ENCODE measurements around the gene ANKRD35. TPM values are rescaled to one million over a fixed set of nuclear protein-coding genes. Genes with fewer than 3 reads are reported as not detected.

The ANKRD35 gene
- total RNA-seq, 1 experiment from 2014 or later, result not detected

DNA sequence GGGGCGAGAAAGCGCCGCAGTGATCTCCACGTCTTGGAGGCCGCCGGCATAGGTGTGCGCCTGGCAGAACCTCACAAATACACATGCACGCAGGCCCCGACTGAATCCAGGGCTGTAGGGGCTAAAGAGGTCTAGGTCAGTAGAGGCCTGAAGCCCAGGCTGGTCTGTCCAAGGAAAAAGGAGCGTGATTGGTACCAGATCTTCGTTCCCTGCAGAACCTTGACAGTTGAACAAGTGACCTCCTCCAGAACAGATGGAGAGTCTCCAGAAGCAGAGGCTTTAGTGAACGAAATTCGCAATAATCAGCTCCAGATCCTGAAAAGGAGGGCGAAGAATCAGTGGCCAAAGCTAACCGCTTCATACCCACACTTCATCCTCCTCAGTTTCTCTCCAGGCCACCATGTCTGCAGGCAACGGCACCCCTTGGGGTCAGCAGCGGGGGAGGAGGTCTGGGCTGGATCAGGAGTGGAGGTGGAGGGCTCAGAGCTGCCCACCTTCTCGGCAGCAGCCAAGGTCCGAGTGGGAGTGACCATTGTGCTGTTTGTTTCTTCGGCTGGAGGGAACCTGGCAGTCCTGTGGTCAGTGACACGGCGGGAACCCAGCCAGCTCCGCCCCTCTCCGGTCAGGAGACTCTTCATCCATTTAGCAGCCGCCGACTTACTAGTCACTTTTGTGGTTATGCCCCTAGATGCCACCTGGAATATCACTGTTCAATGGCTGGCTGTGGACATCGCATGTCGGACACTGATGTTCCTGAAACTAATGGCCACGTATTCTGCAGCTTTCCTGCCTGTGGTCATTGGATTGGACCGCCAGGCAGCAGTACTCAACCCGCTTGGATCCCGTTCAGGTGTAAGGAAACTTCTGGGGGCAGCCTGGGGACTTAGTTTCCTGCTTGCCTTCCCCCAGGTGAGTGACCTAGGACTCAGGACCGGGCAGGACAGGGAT lies 33.6 kb upstream of the ANKRD35 start:
- TF ChIP-seq, protein P1, sequence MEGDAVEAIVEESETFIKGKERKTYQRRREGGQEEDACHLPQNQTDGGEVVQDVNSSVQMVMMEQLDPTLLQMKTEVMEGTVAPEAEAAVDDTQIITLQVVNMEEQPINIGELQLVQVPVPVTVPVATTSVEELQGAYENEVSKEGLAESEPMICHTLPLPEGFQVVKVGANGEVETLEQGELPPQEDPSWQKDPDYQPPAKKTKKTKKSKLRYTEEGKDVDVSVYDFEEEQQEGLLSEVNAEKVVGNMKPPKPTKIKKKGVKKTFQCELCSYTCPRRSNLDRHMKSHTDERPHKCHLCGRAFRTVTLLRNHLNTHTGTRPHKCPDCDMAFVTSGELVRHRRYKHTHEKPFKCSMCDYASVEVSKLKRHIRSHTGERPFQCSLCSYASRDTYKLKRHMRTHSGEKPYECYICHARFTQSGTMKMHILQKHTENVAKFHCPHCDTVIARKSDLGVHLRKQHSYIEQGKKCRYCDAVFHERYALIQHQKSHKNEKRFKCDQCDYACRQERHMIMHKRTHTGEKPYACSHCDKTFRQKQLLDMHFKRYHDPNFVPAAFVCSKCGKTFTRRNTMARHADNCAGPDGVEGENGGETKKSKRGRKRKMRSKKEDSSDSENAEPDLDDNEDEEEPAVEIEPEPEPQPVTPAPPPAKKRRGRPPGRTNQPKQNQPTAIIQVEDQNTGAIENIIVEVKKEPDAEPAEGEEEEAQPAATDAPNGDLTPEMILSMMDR (IDR thresholded peaks at IDR 0.05; ENCODE audit: unreplicated experiment), result no peak
- peak overlapping the region; percentile 94 for H3K4me3 Mint-ChIP-seq (ENCODE audit: unreplicated experiment)
- peaks cover 34% of the 10 kb centered on the region for H3K4me1 Mint-ChIP-seq (ENCODE audit: insufficient read depth, unreplicated experiment)
- H3K27me3 Mint-ChIP-seq (ENCODE audit: insufficient read depth, unreplicated experiment), result no peaks in the 10 kb centered on the region
- CTCF ChIA-PET, result interaction anchor here (0.6 to 3.0 kb wide), 7 partner anchors 9 to 77 kb away, joined by 3 to 23 read pairs (median 7); partner anchors contain the start of genes ITGA10, LIX1L, PIAS3 and TXNIP
- POLR2A ChIA-PET, result interaction anchor here (0.6 to 13.8 kb wide), 30 partner anchors 8 to 120 kb away, joined by 3 to 284 read pairs (median 6); partner anchors contain the start of genes ANKRD34A, ANKRD35, ITGA10 and LIX1L
- DNase-seq (ENCODE audit: unreplicated experiment), result peak; percentile 70
- intact Hi-C loops (cut with micrococcal nuclease), result loop anchor here (1.0 to 2.0 kb wide), 2 partner anchors 9 to 38 kb away; partner anchors contain the start of gene ITGA10
- no peaks in the 10 kb centered on the region for H3K9me3 Mint-ChIP-seq (ENCODE audit: unreplicated experiment)
- H3K36me3 Mint-ChIP-seq (ENCODE audit: insufficient read depth, unreplicated experiment), result peaks cover 44% of the 10 kb centered on the region
- BruUV-seq (replicated peaks), result no TSS peak
- H3K27ac Mint-ChIP-seq (ENCODE audit: low read depth, unreplicated experiment), result peak overlapping the region; percentile 99

DNA sequence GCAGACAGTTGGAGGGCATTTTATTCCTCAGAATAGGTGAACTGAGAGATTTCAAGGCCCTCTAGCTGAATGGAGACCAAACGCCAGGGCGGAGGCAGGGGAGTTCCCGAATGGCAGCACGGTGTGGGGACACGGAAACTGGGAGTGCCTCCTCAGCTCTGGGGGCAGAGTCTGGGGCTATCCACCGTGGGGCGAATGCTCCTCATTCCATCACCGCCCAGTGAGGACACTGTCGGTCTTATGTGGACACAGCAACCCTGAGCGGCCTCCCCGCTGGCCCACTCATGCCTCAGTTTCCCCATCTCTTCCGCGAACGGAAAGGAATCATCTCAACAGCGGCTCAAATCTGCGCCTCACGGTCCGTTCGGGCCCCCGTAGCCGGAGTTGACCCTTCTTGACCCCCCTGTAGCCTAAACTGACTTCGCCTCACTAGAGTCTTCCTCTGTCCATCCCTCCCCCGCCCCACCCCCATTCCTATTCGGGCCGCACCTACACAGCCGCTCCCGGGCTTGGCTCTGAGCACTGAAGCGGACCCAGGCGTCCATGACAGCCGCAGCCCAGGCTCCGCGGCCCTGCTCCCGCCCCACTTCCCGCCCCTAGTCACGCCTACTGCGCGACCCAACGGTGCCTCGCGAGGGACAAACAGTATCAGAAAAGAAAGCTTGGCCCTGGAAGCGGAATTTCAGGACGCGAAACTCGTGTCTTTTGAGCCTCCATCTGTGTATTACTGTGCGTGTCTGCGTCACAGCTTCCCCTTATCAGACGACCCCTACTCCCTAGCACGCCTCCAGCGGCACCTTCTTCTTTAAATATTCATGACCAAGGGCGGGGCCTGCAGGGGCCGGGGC lies 32.7 kb upstream of the ANKRD35 start, which contains the start of gene PEX11B:
Gene PEX11B, minus strand, starts transcription at position 574 of the 848 bp plus-strand sequence. Its CDS starts 29 bp downstream, at position 545.
- no TSS peak for BruUV-seq (replicated peaks)

DNA sequence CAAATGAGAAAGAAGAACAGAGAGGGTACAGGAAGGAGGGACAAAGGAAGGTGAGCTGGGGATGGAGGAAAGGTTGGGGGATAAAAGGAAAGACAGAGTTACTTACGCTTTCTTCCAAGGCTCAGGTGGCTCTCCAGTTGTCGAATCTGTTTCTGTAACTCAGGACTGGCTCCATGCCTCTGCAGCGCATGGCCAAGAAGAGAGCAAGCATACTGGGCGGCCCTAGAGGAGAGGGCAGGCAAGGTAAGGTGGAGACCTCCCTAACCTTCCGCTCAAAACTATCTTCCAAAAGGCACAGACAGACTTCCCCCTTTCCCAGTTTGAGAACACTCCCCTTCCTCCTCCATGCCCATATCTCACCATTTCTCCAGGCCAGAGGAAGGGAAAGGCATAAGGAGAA lies 31.9 kb upstream of the ANKRD35 start:
- Mint-ChIP-seq H3K9me3 (ENCODE audit: unreplicated experiment) (no peaks in the 10 kb centered on the region), H3K36me3 (ENCODE audit: insufficient read depth, unreplicated experiment) (peaks cover 58% of the 10 kb centered on the region), H3K4me1 (ENCODE audit: insufficient read depth, unreplicated experiment) (peaks cover 43% of the 10 kb centered on the region), H3K27me3 (ENCODE audit: insufficient read depth, unreplicated experiment) (no peaks in the 10 kb centered on the region), H3K27ac (ENCODE audit: low read depth, unreplicated experiment) (peak overlapping the region; percentile 99), H3K4me3 (ENCODE audit: unreplicated experiment) (peak overlapping the region; percentile 94)
- POLR2A ChIA-PET, result interaction anchor here (0.6 to 13.8 kb wide), 16 partner anchors 8 to 162 kb away, joined by 3 to 284 read pairs (median 8); partner anchors contain the start of genes ANKRD34A, ANKRD35, ITGA10 and LIX1L
- TF ChIP-seq, protein P1 (IDR thresholded peaks at IDR 0.05; ENCODE audit: unreplicated experiment), result no peak
- CTCF ChIA-PET, result interaction anchor here (0.8 to 3.0 kb wide), 6 partner anchors 7 to 72 kb away, joined by 3 to 23 read pairs (median 6); partner anchors contain the start of genes ITGA10, LIX1L, NUDT17 and RBM8A
- no peak for DNase-seq (ENCODE audit: unreplicated experiment)
- intact Hi-C loops (cut with micrococcal nuclease), result no loop called here
- BruUV-seq (replicated peaks), result no TSS peak

More for the DNA sequence above, 32.7 kb upstream of the ANKRD35 start, which contains the start of gene PEX11B:
- Mint-ChIP-seq H3K4me1 (ENCODE audit: insufficient read depth, unreplicated experiment) (peaks cover 43% of the 10 kb centered on the region), H3K9me3 (ENCODE audit: unreplicated experiment) (no peaks in the 10 kb centered on the region), H3K4me3 (ENCODE audit: unreplicated experiment) (peak within 1 kb of the TSS; percentile 94), H3K36me3 (ENCODE audit: insufficient read depth, unreplicated experiment) (peaks cover 53% of the 10 kb centered on the region), H3K27ac (ENCODE audit: low read depth, unreplicated experiment) (peak within 1 kb of the TSS; percentile 99), H3K27me3 (ENCODE audit: insufficient read depth, unreplicated experiment) (no peaks in the 10 kb centered on the region)
- DNase-seq (ENCODE audit: unreplicated experiment), result peak; percentile 92
- ChIA-PET CTCF (interaction anchor here (0.6 to 3.0 kb wide), 9 partner anchors 8 to 78 kb away, joined by 3 to 23 read pairs (median 5); partner anchors contain the start of genes ITGA10, LIX1L, NUDT17 and PIAS3), POLR2A (interaction anchor here (0.6 to 13.8 kb wide), 31 partner anchors 9 to 163 kb away, joined by 3 to 284 read pairs (median 6); partner anchors contain the start of genes ANKRD34A, ANKRD35, ITGA10 and LIX1L)
- TF ChIP-seq, protein P1 (IDR thresholded peaks at IDR 0.05; ENCODE audit: unreplicated experiment), result no peak
- intact Hi-C loops (cut with micrococcal nuclease), result loop anchor here (1.0 to 2.0 kb wide), 2 partner anchors 8 to 38 kb away; partner anchors contain the start of gene ITGA10
